ENCODE data around the gene TBX18.

The TBX18 gene

GRCh38 chr6:84685983-84686584 is 78.3 kb downstream of the TBX18 start:
- Histone ChIP-seq H3K27me3 (ENCODE audit: control insufficient read depth, insufficient read depth, low read length) (no peaks in the 10 kb centered on the region), H3K36me3 (ENCODE audit: control insufficient read depth, insufficient read depth, low read length) (no peaks in the 10 kb centered on the region), H3K9me3 (ENCODE audit: control insufficient read depth, low read length) (no peaks in the 10 kb centered on the region), H3K9ac (ENCODE audit: low read length) (no peak overlapping the region), H3K4me1 (ENCODE audit: control insufficient read depth, insufficient read depth, low read length) (no peaks in the 10 kb centered on the region), H3K4me3 (ENCODE audit: low read length) (no peak overlapping the region)

- Histone ChIP-seq H3K27me3 (ENCODE audit: control insufficient read depth, insufficient read depth, low read length) (no peaks in the 10 kb centered on the region), H3K9ac (ENCODE audit: low read length) (no peak overlapping the region), H3K36me3 (ENCODE audit: control insufficient read depth, insufficient read depth, low read length) (no peaks in the 10 kb centered on the region), H3K4me1 (ENCODE audit: control insufficient read depth, insufficient read depth, low read length) (no peaks in the 10 kb centered on the region), H3K4me3 (ENCODE audit: low read length) (no peak overlapping the region), H3K9me3 (ENCODE audit: control insufficient read depth, low read length) (no peaks in the 10 kb centered on the region)
These were observed 82.6 kb downstream of the TBX18 start for GRCh38 chr6:84681693-84682326.

GRCh38 chr6:84675651-84676050 is 88.7 kb downstream of the TBX18 start:
- Histone ChIP-seq H3K9me3 (ENCODE audit: control insufficient read depth, low read length) (no peaks in the 10 kb centered on the region), H3K36me3 (ENCODE audit: control insufficient read depth, insufficient read depth, low read length) (no peaks in the 10 kb centered on the region), H3K4me3 (ENCODE audit: low read length) (no peak overlapping the region), H3K4me1 (ENCODE audit: control insufficient read depth, insufficient read depth, low read length) (no peaks in the 10 kb centered on the region), H3K9ac (ENCODE audit: low read length) (no peak overlapping the region), H3K27me3 (ENCODE audit: control insufficient read depth, insufficient read depth, low read length) (no peaks in the 10 kb centered on the region)

- no peak overlapping the region for H3K9ac ChIP-seq (ENCODE audit: low read length)
- H3K4me3 ChIP-seq (ENCODE audit: low read length) = no peak overlapping the region
- H3K27me3 ChIP-seq (ENCODE audit: control insufficient read depth, insufficient read depth, low read length) = no peaks in the 10 kb centered on the region
- H3K4me1 ChIP-seq (ENCODE audit: control insufficient read depth, insufficient read depth, low read length) = no peaks in the 10 kb centered on the region
- no peaks in the 10 kb centered on the region for H3K9me3 ChIP-seq (ENCODE audit: control insufficient read depth, low read length)
- H3K36me3 ChIP-seq (ENCODE audit: control insufficient read depth, insufficient read depth, low read length) = no peaks in the 10 kb centered on the region
These were observed 90.0 kb downstream of the TBX18 start for GRCh38 chr6:84674395-84674794.

GRCh38 chr6:84671183-84671582 is 93.2 kb downstream of the TBX18 start:
- Histone ChIP-seq H3K9me3 (ENCODE audit: control insufficient read depth, low read length) (no peaks in the 10 kb centered on the region), H3K27me3 (ENCODE audit: control insufficient read depth, insufficient read depth, low read length) (no peaks in the 10 kb centered on the region), H3K36me3 (ENCODE audit: control insufficient read depth, insufficient read depth, low read length) (no peaks in the 10 kb centered on the region), H3K4me3 (ENCODE audit: low read length) (no peak overlapping the region), H3K4me1 (ENCODE audit: control insufficient read depth, insufficient read depth, low read length) (no peaks in the 10 kb centered on the region), H3K9ac (ENCODE audit: low read length) (no peak overlapping the region)

GRCh38 chr6:84669945-84670344 is 94.5 kb downstream of the TBX18 start:
- Histone ChIP-seq H3K27me3 (ENCODE audit: control insufficient read depth, insufficient read depth, low read length) (no peaks in the 10 kb centered on the region), H3K4me1 (ENCODE audit: control insufficient read depth, insufficient read depth, low read length) (no peaks in the 10 kb centered on the region), H3K9ac (ENCODE audit: low read length) (no peak overlapping the region), H3K4me3 (ENCODE audit: low read length) (no peak overlapping the region), H3K9me3 (ENCODE audit: control insufficient read depth, low read length) (no peaks in the 10 kb centered on the region), H3K36me3 (ENCODE audit: control insufficient read depth, insufficient read depth, low read length) (no peaks in the 10 kb centered on the region)

- Histone ChIP-seq H3K36me3 (ENCODE audit: control insufficient read depth, insufficient read depth, low read length) (no peaks in the 10 kb centered on the region), H3K4me1 (ENCODE audit: control insufficient read depth, insufficient read depth, low read length) (no peaks in the 10 kb centered on the region), H3K9ac (ENCODE audit: low read length) (no peak overlapping the region), H3K4me3 (ENCODE audit: low read length) (no peak overlapping the region), H3K27me3 (ENCODE audit: control insufficient read depth, insufficient read depth, low read length) (no peaks in the 10 kb centered on the region), H3K9me3 (ENCODE audit: control insufficient read depth, low read length) (no peaks in the 10 kb centered on the region)
These were observed 96.9 kb downstream of the TBX18 start for GRCh38 chr6:84667252-84668213.

GRCh38 chr6:84665401-84665800 is 99.0 kb downstream of the TBX18 start:
- Histone ChIP-seq H3K4me1 (ENCODE audit: control insufficient read depth, insufficient read depth, low read length) (no peaks in the 10 kb centered on the region), H3K9me3 (ENCODE audit: control insufficient read depth, low read length) (no peaks in the 10 kb centered on the region), H3K36me3 (ENCODE audit: control insufficient read depth, insufficient read depth, low read length) (no peaks in the 10 kb centered on the region), H3K27me3 (ENCODE audit: control insufficient read depth, insufficient read depth, low read length) (no peaks in the 10 kb centered on the region), H3K4me3 (ENCODE audit: low read length) (no peak overlapping the region), H3K9ac (ENCODE audit: low read length) (no peak overlapping the region)

GRCh38 chr6:84663866-84664265 is 100.5 kb downstream of the TBX18 start:
- no peaks in the 10 kb centered on the region for H3K9me3 ChIP-seq (ENCODE audit: control insufficient read depth, low read length)
- H3K4me1 ChIP-seq (ENCODE audit: control insufficient read depth, insufficient read depth, low read length) = no peaks in the 10 kb centered on the region
- no peaks in the 10 kb centered on the region for H3K36me3 ChIP-seq (ENCODE audit: control insufficient read depth, insufficient read depth, low read length)
- no peaks in the 10 kb centered on the region for H3K27me3 ChIP-seq (ENCODE audit: control insufficient read depth, insufficient read depth, low read length)
- no peak overlapping the region for H3K4me3 ChIP-seq (ENCODE audit: low read length)
- no peak overlapping the region for H3K9ac ChIP-seq (ENCODE audit: low read length)

- Histone ChIP-seq H3K36me3 (ENCODE audit: control insufficient read depth, insufficient read depth, low read length) (no peaks in the 10 kb centered on the region), H3K9ac (ENCODE audit: low read length) (no peak overlapping the region), H3K4me3 (ENCODE audit: low read length) (no peak overlapping the region), H3K9me3 (ENCODE audit: control insufficient read depth, low read length) (no peaks in the 10 kb centered on the region), H3K27me3 (ENCODE audit: control insufficient read depth, insufficient read depth, low read length) (no peaks in the 10 kb centered on the region), H3K4me1 (ENCODE audit: control insufficient read depth, insufficient read depth, low read length) (no peaks in the 10 kb centered on the region)
These were observed 106.9 kb downstream of the TBX18 start for GRCh38 chr6:84657486-84657885.

- no peak overlapping the region for H3K9ac ChIP-seq (ENCODE audit: low read length)
- no peaks in the 10 kb centered on the region for H3K27me3 ChIP-seq (ENCODE audit: control insufficient read depth, insufficient read depth, low read length)
- no peak overlapping the region for H3K4me3 ChIP-seq (ENCODE audit: low read length)
- no peaks in the 10 kb centered on the region for H3K4me1 ChIP-seq (ENCODE audit: control insufficient read depth, insufficient read depth, low read length)
- no peaks in the 10 kb centered on the region for H3K9me3 ChIP-seq (ENCODE audit: control insufficient read depth, low read length)
- H3K36me3 ChIP-seq (ENCODE audit: control insufficient read depth, insufficient read depth, low read length) = no peaks in the 10 kb centered on the region
These were observed 107.4 kb downstream of the TBX18 start for GRCh38 chr6:84657025-84657424.

- Histone ChIP-seq H3K36me3 (ENCODE audit: control insufficient read depth, insufficient read depth, low read length) (no peaks in the 10 kb centered on the region), H3K4me3 (ENCODE audit: low read length) (no peak overlapping the region), H3K9me3 (ENCODE audit: control insufficient read depth, low read length) (no peaks in the 10 kb centered on the region), H3K27me3 (ENCODE audit: control insufficient read depth, insufficient read depth, low read length) (no peaks in the 10 kb centered on the region), H3K4me1 (ENCODE audit: control insufficient read depth, insufficient read depth, low read length) (no peaks in the 10 kb centered on the region), H3K9ac (ENCODE audit: low read length) (no peak overlapping the region)
These were observed 111.3 kb downstream of the TBX18 start for GRCh38 chr6:84653027-84653551.
